HG03039 (cell line): ENCODE measurements around the gene METTL5.
"Not testable (repeated sequence)": the region's sequence is repeated elsewhere in the genome, so short reads cannot be mapped to it uniquely, and the experiment has no call there.

Experiments used
- ATAC-seq: cut with Tn5 transposase; IDR thresholded peaks from one replicate; pipeline ENCODE4 v1.9.1; 2021; ENCODE audit warnings: mild to moderate bottlenecking, moderate library complexity; ENCODE audit not compliant: unreplicated experiment

METTL5 gene

GRCh38 chr2:169824373-169825333, at the start of gene METTL5:
Gene METTL5 (minus strand): TSS chr2:169824905. CDS start chr2:169824597, 308 bp downstream.
- peak; percentile 62 for ATAC-seq

GRCh38 chr2:169871994-169872393, 47.3 kb upstream of the METTL5 start:
- no peak for ATAC-seq

GRCh38 chr2:169871369-169871768, 46.7 kb upstream of the METTL5 start:
- ATAC-seq, result not testable (repeated sequence)

- ATAC-seq, result no peak
Observed at GRCh38 chr2:169868951-169869350, 44.2 kb upstream of the METTL5 start.

GRCh38 chr2:169867579-169867978, 42.9 kb upstream of the METTL5 start:
- ATAC-seq, result no peak

GRCh38 chr2:169866230-169866629, 41.5 kb upstream of the METTL5 start:
- ATAC-seq, result not testable (repeated sequence)

- no peak for ATAC-seq
Observed at GRCh38 chr2:169865492-169865891, 40.8 kb upstream of the METTL5 start.

- no peak for ATAC-seq
Observed at GRCh38 chr2:169862816-169863215, 38.1 kb upstream of the METTL5 start.

GRCh38 chr2:169860149-169860548, 35.4 kb upstream of the METTL5 start:
- ATAC-seq, result no peak

GRCh38 chr2:169859423-169859822, 34.7 kb upstream of the METTL5 start:
- no peak for ATAC-seq

- not testable (repeated sequence) for ATAC-seq
Observed at GRCh38 chr2:169855281-169856258, 30.9 kb upstream of the METTL5 start.

GRCh38 chr2:169853041-169853668, 28.4 kb upstream of the METTL5 start:
- no peak for ATAC-seq

GRCh38 chr2:169849710-169850109, 25.0 kb upstream of the METTL5 start:
- ATAC-seq, result no peak

GRCh38 chr2:169848959-169849693, 24.4 kb upstream of the METTL5 start:
- not testable (repeated sequence) for ATAC-seq

GRCh38 chr2:169845016-169845415, 20.3 kb upstream of the METTL5 start:
- ATAC-seq, result no peak

- not testable (repeated sequence) for ATAC-seq
Observed at GRCh38 chr2:169841625-169842024, 16.9 kb upstream of the METTL5 start.

GRCh38 chr2:169840747-169841142, 16.0 kb upstream of the METTL5 start:
- no peak for ATAC-seq

GRCh38 chr2:169839954-169840746, 15.4 kb upstream of the METTL5 start:
- ATAC-seq, result no peak

- ATAC-seq, result no peak
Observed at GRCh38 chr2:169838743-169839489, 14.2 kb upstream of the METTL5 start.
